Neural cell (in vitro differentiated cells): ENCODE data around the gene CBX8. TPM values are rescaled to one million over a fixed set of nuclear protein-coding genes. Genes with fewer than 3 reads are reported as not detected.

Experiments
- H2AFZ ChIP-seq: fragments of 200-600, 300-800 bp; sonication (generic), shearing (Covaris generic); 2 replicates; pipeline ENCODE4 v1.6.0; 2014; ENCODE audit warnings: low read depth, mild to moderate bottlenecking, antibody characterized with exemption, low read length, moderate library complexity
- H3F3A ChIP-seq: fragments of 200-600 bp; shearing (Covaris generic); 2 replicates; pipeline ENCODE4 v1.6.1; 2016; ENCODE audit warnings: mild to moderate bottlenecking, moderate library complexity, mixed read lengths, antibody characterized with exemption, low read length; ENCODE audit not compliant: insufficient read depth, poor library complexity, severe bottlenecking
- H3K27ac ChIP-seq: fragments of 200-600, 300-800 bp; sonication (generic), shearing (Covaris generic); 2 replicates; pipeline ENCODE4 v1.5.1; 2014; ENCODE audit warnings: mild to moderate bottlenecking, low read length, moderate library complexity
- H3K27me3 ChIP-seq: fragments of 300-800, 200-600 bp; sonication (generic), shearing (Covaris generic); 2 replicates; pipeline ENCODE4 v1.6.0; 2014; ENCODE audit warnings: mild to moderate bottlenecking, low read depth, low read length, moderate library complexity; ENCODE audit not compliant: insufficient read depth
- H3K36me3 ChIP-seq: fragments of 300-800, 200-600 bp; sonication (generic), shearing (Covaris generic); 2 replicates; pipeline ENCODE4 v1.5.1; 2014; ENCODE audit warnings: mild to moderate bottlenecking, antibody characterized with exemption, low read length, moderate library complexity; ENCODE audit not compliant: insufficient read depth
- H3K4me2 ChIP-seq: fragments of 300-800, 200-600 bp; sonication (generic), shearing (Covaris generic); 2 replicates; pipeline ENCODE4 v1.6.0; 2014; ENCODE audit warnings: mild to moderate bottlenecking, low read length
- H3K4me3 ChIP-seq: fragments of 300-800, 200-600 bp; sonication (generic), shearing (Covaris generic); 2 replicates; pipeline ENCODE4 v1.5.1; 2014; ENCODE audit warnings: mild to moderate bottlenecking, low read length, moderate library complexity
- H3K79me2 ChIP-seq: fragments of 200-600 bp; shearing (Covaris generic); replicated peaks from 2 replicates; pipeline ENCODE4 v1.6.0; 2014; ENCODE audit warnings: mild to moderate bottlenecking, low read length, moderate library complexity; ENCODE audit not compliant: insufficient read depth
- H3K9ac ChIP-seq: fragments of 300-800, 200-600 bp; sonication (generic), shearing (Covaris generic); 2 replicates; pipeline ENCODE4 v1.6.1; 2016; ENCODE audit warnings: mild to moderate bottlenecking, low read length, mixed read lengths
- H3K9me2 ChIP-seq: fragments of 200-600 bp; shearing (Covaris generic); 2 replicates; pipeline ENCODE4 v1.6.1; 2016; ENCODE audit warnings: mild to moderate bottlenecking, low read length, mixed read lengths; ENCODE audit not compliant: insufficient read depth
- H3K9me3 ChIP-seq: fragments of 200-600, 300-800 bp; sonication (generic), shearing (Covaris generic); 2 replicates; pipeline ENCODE4 v1.6.1; 2016; ENCODE audit warnings: mild to moderate bottlenecking, mixed run types, low read length, moderate library complexity, mixed read lengths
- H4K20me1 ChIP-seq: fragments of 200-600 bp; shearing (Covaris generic); 2 replicates; pipeline ENCODE4 v1.6.1; 2016; ENCODE audit warnings: mild to moderate bottlenecking, mixed run types; ENCODE audit not compliant: insufficient read depth
- CTCF ChIP-seq: fragments of 450-650 bp; IDR thresholded peaks from 2 replicates; pipeline ENCODE4 v1.5.1; 2014; ENCODE audit warnings: antibody characterized with exemption, mild to moderate bottlenecking, moderate library complexity; ENCODE audit not compliant: poor library complexity, severe bottlenecking
- EP300 ChIP-seq: fragments of 450-650 bp; conservative IDR thresholded peaks from 2 replicates; pipeline ENCODE4 v1.6.1; 2014; ENCODE audit warnings: antibody characterized with exemption, mild to moderate bottlenecking, moderate library complexity; ENCODE audit not compliant: poor library complexity, severe bottlenecking
- EZH2 ChIP-seq: fragments of 200-600, 300-800 bp; shearing (Covaris generic), sonication (generic); IDR thresholded peaks from 2 replicates; pipeline ENCODE4 v1.6.1; 2014; ENCODE audit warnings: antibody characterized with exemption, low read length, borderline replicate concordance, mild to moderate bottlenecking; ENCODE audit not compliant: insufficient read depth, poor library complexity, severe bottlenecking
- MXI1 ChIP-seq: fragments of 450-650 bp; conservative IDR thresholded peaks from 2 replicates; pipeline ENCODE4 v1.6.1; 2014; ENCODE audit warnings: antibody characterized with exemption, mild to moderate bottlenecking; ENCODE audit not compliant: poor library complexity, severe bottlenecking
- POLR2AphosphoS5 ChIP-seq: IDR thresholded peaks from 2 replicates; pipeline ENCODE4 v1.6.1; 2012
- RAD21 ChIP-seq: fragments of 450-650 bp; conservative IDR thresholded peaks from 2 replicates; pipeline ENCODE4 v1.6.1; 2014; ENCODE audit warnings: antibody characterized with exemption, mild to moderate bottlenecking, moderate library complexity
- REST ChIP-seq: IDR thresholded peaks from 2 replicates; pipeline ENCODE4 v1.6.1; 2012; ENCODE audit warnings: borderline replicate concordance
- SMC3 ChIP-seq: fragments of 450-650 bp; conservative IDR thresholded peaks from 2 replicates; pipeline ENCODE4 v1.6.1; 2014; ENCODE audit warnings: antibody characterized with exemption, mild to moderate bottlenecking, moderate library complexity; ENCODE audit not compliant: poor library complexity
- TAF1 ChIP-seq: IDR thresholded peaks from 2 replicates; pipeline ENCODE4 v1.6.1; 2012; ENCODE audit warnings: low read depth
- polyA plus RNA-seq: library from polyadenylated mRNA; depleted of rRNA; stranded (reverse); fragments of >200 nt; gene quantifications from 2 replicates; pipeline ENCODE4 v1.2.3, GENCODE V29; 2014

The CBX8 gene
- polyA plus RNA-seq, 1 donor from 2014 or later: 15.4 TPM

- Histone ChIP-seq H4K20me1 (no peaks in the 10 kb centered on the region), H3F3A (no peaks in the 10 kb centered on the region), H3K9ac (no peak overlapping the region), H3K9me2 (no peaks in the 10 kb centered on the region), H2AFZ (no peak overlapping the region), H3K27me3 (peaks cover 17% of the 10 kb centered on the region), H3K4me2 (no peak overlapping the region), H3K36me3 (no peaks in the 10 kb centered on the region), H3K4me3 (no peak overlapping the region), H3K79me2 (no peaks in the 10 kb centered on the region), H3K27ac (no peak overlapping the region), H3K9me3 (no peaks in the 10 kb centered on the region)
- TF ChIP-seq EP300 (no peak), EZH2 (no peak), CTCF (no peak), TAF1 (no peak), MXI1 (no peak), SMC3 (no peak), RAD21 (no peak), REST (no peak), POLR2AphosphoS5 (no peak)
Observed at GRCh38 chr17:79752175-79752574, 44.7 kb downstream of the CBX8 start.

DNA sequence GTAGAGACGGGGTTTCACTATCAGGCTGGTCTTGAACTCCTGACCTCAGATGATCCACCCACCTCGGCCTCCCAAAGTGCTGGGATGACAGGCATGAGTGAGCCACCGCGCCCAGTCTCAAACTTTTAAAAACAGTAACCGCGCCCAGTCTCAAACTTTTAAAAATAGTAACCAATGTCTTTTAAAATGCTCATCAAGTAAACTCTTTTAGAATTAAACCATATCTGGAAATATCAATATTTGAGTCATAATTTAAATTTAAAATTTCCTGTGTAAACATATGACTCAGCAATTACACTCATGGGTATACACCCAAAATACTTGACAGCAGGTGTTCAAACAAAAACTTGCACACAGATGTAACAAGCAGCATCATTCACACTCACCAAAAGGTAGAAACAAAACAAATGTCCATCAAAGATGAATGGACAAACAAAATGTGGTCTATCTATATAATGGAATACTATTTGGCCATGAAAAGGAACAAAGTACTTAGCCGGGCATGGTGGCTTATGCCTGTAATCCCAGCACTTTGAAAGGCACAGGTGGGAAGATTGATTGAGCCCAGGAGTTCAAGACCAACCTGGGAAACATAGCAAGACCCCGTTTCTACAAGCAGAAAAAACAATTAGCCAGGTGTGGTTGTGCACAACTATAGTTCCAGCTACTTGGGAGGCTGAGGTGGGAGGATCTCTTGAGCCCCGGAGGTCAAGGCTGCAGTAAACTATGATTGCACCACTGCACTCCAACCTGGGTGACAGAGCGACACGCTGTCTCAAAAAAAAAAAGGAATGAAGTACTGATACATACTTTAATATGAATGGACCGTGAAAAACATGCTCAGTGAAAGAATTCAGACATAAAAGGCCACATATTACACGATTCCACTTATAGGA lies 46.0 kb downstream of the CBX8 start:
- Histone ChIP-seq H3K27ac (no peak overlapping the region), H3F3A (no peaks in the 10 kb centered on the region), H2AFZ (no peak overlapping the region), H4K20me1 (no peaks in the 10 kb centered on the region), H3K9me3 (no peaks in the 10 kb centered on the region), H3K36me3 (no peaks in the 10 kb centered on the region), H3K9me2 (no peaks in the 10 kb centered on the region), H3K9ac (no peak overlapping the region), H3K4me3 (no peak overlapping the region), H3K79me2 (no peaks in the 10 kb centered on the region), H3K27me3 (peaks cover 17% of the 10 kb centered on the region), H3K4me2 (no peak overlapping the region)
- TF ChIP-seq CTCF (no peak), RAD21 (no peak)
